GM18519 (cell line): ENCODE results near the gene RFT1.
A peak's percentile ranks its signal among the peaks of the same experiment; 100 is the strongest.

Source experiments
- ATAC-seq: cut with Tn5 transposase; IDR thresholded peaks from one replicate; pipeline ENCODE4 v1.9.1; 2021; ENCODE audit warnings: mild to moderate bottlenecking, moderate library complexity; ENCODE audit not compliant: unreplicated experiment, low FRiP score

Gene RFT1

GRCh38 chr3:53129344-53129743 lies 891 bp downstream of the RFT1 start:
- no peak for ATAC-seq

- no peak for ATAC-seq
Observed at GRCh38 chr3:53126601-53127000, 3.6 kb downstream of the RFT1 start.

GRCh38 chr3:53123953-53124352 lies 6.3 kb downstream of the RFT1 start:
- ATAC-seq: no peak

- ATAC-seq: no peak
Observed at GRCh38 chr3:53123510-53123909, 6.7 kb downstream of the RFT1 start.

GRCh38 chr3:53122933-53123305 lies 7.3 kb downstream of the RFT1 start:
- no peak for ATAC-seq

GRCh38 chr3:53122255-53122932 lies 7.8 kb downstream of the RFT1 start:
- no peak for ATAC-seq

- ATAC-seq: no peak
Observed at GRCh38 chr3:53120336-53120735, 9.9 kb downstream of the RFT1 start.

GRCh38 chr3:53116956-53117355 lies 13.3 kb downstream of the RFT1 start:
- no peak for ATAC-seq

GRCh38 chr3:53114412-53115074 lies 15.7 kb downstream of the RFT1 start:
- no peak for ATAC-seq

- no peak for ATAC-seq
Observed at GRCh38 chr3:53114011-53114400, 16.2 kb downstream of the RFT1 start.

- ATAC-seq: no peak
Observed at GRCh38 chr3:53113293-53114010, 16.8 kb downstream of the RFT1 start.

- ATAC-seq: no peak
Observed at GRCh38 chr3:53111822-53112221, 18.4 kb downstream of the RFT1 start.

- peak; percentile 54 for ATAC-seq
Observed at GRCh38 chr3:53109891-53110771, 20.1 kb downstream of the RFT1 start.

- no peak for ATAC-seq
Observed at GRCh38 chr3:53109190-53109589, 21.0 kb downstream of the RFT1 start.

GRCh38 chr3:53104762-53105161 lies 25.5 kb downstream of the RFT1 start:
- ATAC-seq: no peak

GRCh38 chr3:53103397-53104296 lies 26.6 kb downstream of the RFT1 start:
- no peak for ATAC-seq

GRCh38 chr3:53102601-53103147 lies 27.6 kb downstream of the RFT1 start:
- no peak for ATAC-seq

- ATAC-seq: no peak
Observed at GRCh38 chr3:53101956-53102355, 28.3 kb downstream of the RFT1 start.

- ATAC-seq: no peak
Observed at GRCh38 chr3:53100818-53101466, 29.3 kb downstream of the RFT1 start.
